ENCODE results near the gene MYOM1. TPM values are rescaled to one million over a fixed set of nuclear protein-coding genes. Genes with fewer than 3 reads are reported as not detected.
A peak's percentile ranks its signal among the peaks of the same experiment; 100 is the strongest.

The MYOM1 gene
- total RNA-seq, 2 donors from 2014 or later, result 0.39 to 1.1 TPM

- peak overlapping the region; percentile 87 to 92 for H3K4me3 Mint-ChIP-seq
- ATAC-seq (replicated peaks in 1 of 2), result no peak
- peaks cover 14 to 25% of the 10 kb centered on the region in 2 donors for H3K36me3 Mint-ChIP-seq (ENCODE audit: insufficient read depth in 2 of 2)
- DNase-seq, result peak; percentile 34 to 37
- peaks cover 43% of the 10 kb centered on the region for H3K4me1 Mint-ChIP-seq (ENCODE audit: low read depth)
- peaks cover 4 to 5% of the 10 kb centered on the region in 2 donors for H3K9me3 Mint-ChIP-seq
- peak overlapping the region; percentile 80 for H3K27ac Mint-ChIP-seq
- H3K27me3 Mint-ChIP-seq (ENCODE audit: low read depth), result no peaks in the 10 kb centered on the region
Observed at GRCh38 chr18:3246635-3247239, 27.0 kb upstream of the MYOM1 start.

DNA sequence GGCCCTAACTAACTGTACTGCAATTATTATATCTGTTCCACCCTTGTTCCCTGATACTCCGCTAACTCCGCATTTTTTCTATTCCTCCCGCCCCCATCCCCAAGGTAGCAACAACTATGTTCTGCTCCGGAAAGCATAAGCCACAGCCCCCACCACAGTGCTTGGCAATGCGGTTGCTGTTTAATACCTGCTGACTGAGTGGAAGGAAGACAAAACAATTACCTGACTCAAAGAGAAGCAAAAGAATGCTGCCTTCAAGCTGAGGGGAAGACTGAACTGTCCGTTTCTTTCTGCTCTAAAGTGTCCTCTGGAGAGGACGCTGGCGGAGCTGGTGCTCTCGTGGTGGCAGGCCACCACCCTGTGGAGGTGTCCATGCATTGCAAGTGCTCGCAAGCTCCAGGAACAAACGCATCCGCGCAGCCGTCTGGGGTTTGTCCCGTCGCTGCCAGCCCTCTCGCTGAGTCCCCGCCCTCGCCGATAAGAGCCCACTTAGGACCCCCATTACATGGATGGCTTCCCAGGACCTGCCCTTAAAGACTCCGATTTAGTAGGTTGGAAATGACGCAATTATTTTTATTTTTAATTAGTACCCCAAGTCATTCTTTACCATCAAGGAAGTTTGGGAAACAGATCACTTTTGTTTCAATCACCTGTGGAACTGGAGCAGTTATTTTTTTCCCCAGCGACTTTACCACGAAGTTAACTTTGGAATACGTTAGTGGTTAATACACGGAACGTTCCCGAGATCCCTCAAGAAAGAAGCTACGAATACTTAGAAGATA is 26.3 kb upstream of the MYOM1 start:
- H3K27me3 Mint-ChIP-seq (ENCODE audit: low read depth), result no peaks in the 10 kb centered on the region
- DNase-seq, result peak; percentile 85 to 88
- peak overlapping the region; percentile 87 to 92 for H3K4me3 Mint-ChIP-seq
- peak overlapping the region; percentile 80 for H3K27ac Mint-ChIP-seq
- H3K4me1 Mint-ChIP-seq (ENCODE audit: low read depth), result peaks cover 38% of the 10 kb centered on the region
- peaks cover 14 to 26% of the 10 kb centered on the region in 2 donors for H3K36me3 Mint-ChIP-seq (ENCODE audit: insufficient read depth in 2 of 2)
- peaks cover 4 to 5% of the 10 kb centered on the region in 2 donors for H3K9me3 Mint-ChIP-seq
- ATAC-seq (replicated peaks in 1 of 2), result peak; percentile 59 to 68

DNA sequence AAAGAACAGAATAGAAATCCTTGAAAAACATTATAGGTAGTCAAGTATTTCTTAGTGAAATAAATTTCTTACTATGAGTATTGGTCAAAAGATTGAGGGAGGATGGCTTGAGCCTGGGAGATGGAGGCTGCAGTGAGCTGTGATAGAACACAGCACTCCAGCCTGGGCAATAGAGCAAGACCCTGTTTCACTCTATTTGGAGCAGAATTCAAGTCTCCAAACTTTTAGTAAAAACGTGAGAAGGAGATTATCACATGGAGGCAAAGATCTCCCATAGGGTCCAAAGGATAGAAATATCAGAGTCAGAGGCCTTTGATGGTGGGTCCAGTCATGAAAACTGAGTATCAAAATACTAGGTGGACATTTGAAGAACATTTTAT is 25.4 kb upstream of the MYOM1 start:
- no peaks in the 10 kb centered on the region for H3K27me3 Mint-ChIP-seq (ENCODE audit: low read depth)
- ATAC-seq (replicated peaks in 1 of 2) (no peak), DNase-seq (no peak)
- peak overlapping the region; percentile 87 to 92 for H3K4me3 Mint-ChIP-seq
- H3K4me1 Mint-ChIP-seq (ENCODE audit: low read depth), result peaks cover 30% of the 10 kb centered on the region
- H3K36me3 Mint-ChIP-seq (ENCODE audit: insufficient read depth in 2 of 2), result peaks cover 18 to 27% of the 10 kb centered on the region in 2 donors
- peak overlapping the region; percentile 79 for H3K27ac Mint-ChIP-seq
- peaks cover 4 to 10% of the 10 kb centered on the region in 2 donors for H3K9me3 Mint-ChIP-seq

- H3K4me3 Mint-ChIP-seq, result no peak overlapping the region
- peaks cover 4 to 10% of the 10 kb centered on the region in 2 donors for H3K9me3 Mint-ChIP-seq
- DNase-seq (no peak), ATAC-seq (replicated peaks in 1 of 2) (peak in 1 of 2 donors; percentile 26)
- no peak overlapping the region for H3K27ac Mint-ChIP-seq
- H3K27me3 Mint-ChIP-seq (ENCODE audit: low read depth), result no peaks in the 10 kb centered on the region
- no peaks in the 10 kb centered on the region for H3K4me1 Mint-ChIP-seq (ENCODE audit: low read depth)
- H3K36me3 Mint-ChIP-seq (ENCODE audit: insufficient read depth in 2 of 2), result peaks cover 12 to 14% of the 10 kb centered on the region in 2 donors
Observed at GRCh38 chr18:3238742-3239141, 19.0 kb upstream of the MYOM1 start.

GRCh38 chr18:3236470-3236869 is 16.7 kb upstream of the MYOM1 start:
- H3K9me3 Mint-ChIP-seq, result peaks cover 0 to 6% of the 10 kb centered on the region in 2 donors
- peaks cover 6% of the 10 kb centered on the region in 2 donors for H3K36me3 Mint-ChIP-seq (ENCODE audit: insufficient read depth in 2 of 2)
- H3K4me1 Mint-ChIP-seq (ENCODE audit: low read depth), result no peaks in the 10 kb centered on the region
- ATAC-seq (replicated peaks in 1 of 2) (no peak), DNase-seq (no peak)
- no peaks in the 10 kb centered on the region for H3K27me3 Mint-ChIP-seq (ENCODE audit: low read depth)
- no peak overlapping the region for H3K27ac Mint-ChIP-seq
- no peak overlapping the region for H3K4me3 Mint-ChIP-seq

- no peak overlapping the region for H3K27ac Mint-ChIP-seq
- H3K36me3 Mint-ChIP-seq (ENCODE audit: insufficient read depth in 2 of 2), result peaks cover 4 to 5% of the 10 kb centered on the region in 2 donors
- no peaks in the 10 kb centered on the region for H3K27me3 Mint-ChIP-seq (ENCODE audit: low read depth)
- ATAC-seq (replicated peaks in 1 of 2) (no peak), DNase-seq (no peak)
- H3K9me3 Mint-ChIP-seq, result peaks cover 0 to 5% of the 10 kb centered on the region in 2 donors
- no peak overlapping the region for H3K4me3 Mint-ChIP-seq
- no peaks in the 10 kb centered on the region for H3K4me1 Mint-ChIP-seq (ENCODE audit: low read depth)
Observed at GRCh38 chr18:3235846-3236245, 16.1 kb upstream of the MYOM1 start.

- no peaks in the 10 kb centered on the region for H3K9me3 Mint-ChIP-seq
- H3K36me3 Mint-ChIP-seq (ENCODE audit: insufficient read depth in 2 of 2), result no peaks in the 10 kb centered on the region
- H3K4me1 Mint-ChIP-seq (ENCODE audit: low read depth), result no peaks in the 10 kb centered on the region
- no peak overlapping the region for H3K27ac Mint-ChIP-seq
- DNase-seq (no peak), ATAC-seq (replicated peaks in 1 of 2) (no peak)
- H3K4me3 Mint-ChIP-seq, result no peak overlapping the region
- no peaks in the 10 kb centered on the region for H3K27me3 Mint-ChIP-seq (ENCODE audit: low read depth)
Observed at GRCh38 chr18:3234457-3234856, 14.7 kb upstream of the MYOM1 start.

GRCh38 chr18:3233433-3234168 is 13.8 kb upstream of the MYOM1 start:
- Mint-ChIP-seq H3K27me3 (ENCODE audit: low read depth) (no peaks in the 10 kb centered on the region), H3K4me1 (ENCODE audit: low read depth) (peaks cover 4% of the 10 kb centered on the region), H3K27ac (no peak overlapping the region), H3K9me3 (no peaks in the 10 kb centered on the region), H3K36me3 (ENCODE audit: insufficient read depth in 2 of 2) (no peaks in the 10 kb centered on the region), H3K4me3 (no peak overlapping the region)
- DNase-seq (no peak), ATAC-seq (replicated peaks in 1 of 2) (no peak)

- H3K27me3 Mint-ChIP-seq (ENCODE audit: low read depth), result no peaks in the 10 kb centered on the region
- ATAC-seq (replicated peaks in 1 of 2) (no peak), DNase-seq (no peak)
- no peaks in the 10 kb centered on the region for H3K9me3 Mint-ChIP-seq
- H3K4me1 Mint-ChIP-seq (ENCODE audit: low read depth), result peaks cover 9% of the 10 kb centered on the region
- no peaks in the 10 kb centered on the region for H3K36me3 Mint-ChIP-seq (ENCODE audit: insufficient read depth in 2 of 2)
- H3K27ac Mint-ChIP-seq, result no peak overlapping the region
- H3K4me3 Mint-ChIP-seq, result no peak overlapping the region
Observed at GRCh38 chr18:3233004-3233403, 13.2 kb upstream of the MYOM1 start.

DNA sequence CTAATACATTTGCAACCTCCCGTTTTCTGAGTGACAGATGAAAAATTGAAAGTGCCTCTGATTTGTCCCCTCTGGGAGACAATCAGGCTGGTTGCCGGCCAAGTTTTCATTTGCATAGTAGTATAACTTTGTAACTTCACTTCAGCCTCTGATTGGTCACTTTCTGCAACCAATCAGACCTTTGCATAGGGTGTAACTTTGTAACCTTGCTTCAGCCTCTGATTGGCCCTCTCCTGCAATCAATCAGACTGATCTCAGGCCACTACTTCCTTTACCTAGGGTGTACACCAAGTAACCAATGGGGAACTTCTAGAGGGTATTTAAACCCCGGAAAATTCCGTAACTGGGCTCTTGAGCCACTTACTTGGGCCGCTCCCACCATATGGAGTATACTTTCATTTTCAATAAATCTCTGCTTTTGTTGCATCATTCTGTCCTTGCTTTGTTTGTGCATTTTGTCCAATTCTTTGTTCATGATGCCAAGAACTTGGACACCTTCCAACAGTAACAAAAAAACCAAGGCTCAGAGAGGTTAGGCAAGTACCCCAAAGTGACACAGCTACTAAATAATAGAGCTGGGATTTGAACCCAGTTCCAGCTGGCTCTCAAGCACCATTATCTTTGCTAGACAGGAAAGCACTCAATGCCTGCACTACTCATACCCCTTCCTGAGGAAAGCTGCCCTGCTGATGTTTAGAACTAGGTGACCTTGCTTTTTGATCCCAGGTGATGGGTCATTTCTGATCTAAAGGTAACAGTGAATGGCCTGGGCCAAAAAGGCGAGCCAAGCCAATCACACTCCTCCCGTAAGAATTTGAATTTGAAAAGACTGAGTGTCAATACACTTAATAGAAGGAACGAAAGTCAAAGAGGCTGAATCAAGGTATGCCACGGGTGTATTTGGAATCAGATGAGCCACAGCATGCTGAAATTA is 10.9 kb upstream of the MYOM1 start:
- H3K27ac Mint-ChIP-seq, result no peak overlapping the region
- H3K27me3 Mint-ChIP-seq (ENCODE audit: low read depth), result no peaks in the 10 kb centered on the region
- H3K4me3 Mint-ChIP-seq, result no peak overlapping the region
- no peaks in the 10 kb centered on the region for H3K9me3 Mint-ChIP-seq
- no peak for ATAC-seq (replicated peaks in 1 of 2)
- H3K4me1 Mint-ChIP-seq (ENCODE audit: low read depth), result peaks cover 19% of the 10 kb centered on the region
- H3K36me3 Mint-ChIP-seq (ENCODE audit: insufficient read depth in 2 of 2), result no peaks in the 10 kb centered on the region
- no peak for DNase-seq

GRCh38 chr18:3226048-3226447 is 6.3 kb upstream of the MYOM1 start:
- DNase-seq (no peak), ATAC-seq (replicated peaks in 1 of 2) (peak in 1 of 2 donors; percentile 15)
- Mint-ChIP-seq H3K9me3 (no peaks in the 10 kb centered on the region), H3K4me1 (ENCODE audit: low read depth) (peaks cover 35% of the 10 kb centered on the region), H3K36me3 (ENCODE audit: insufficient read depth in 2 of 2) (no peaks in the 10 kb centered on the region), H3K4me3 (peak overlapping the region in 1 of 2 donors; percentile 34), H3K27me3 (ENCODE audit: low read depth) (no peaks in the 10 kb centered on the region), H3K27ac (no peak overlapping the region)

GRCh38 chr18:3225588-3225987 is 5.8 kb upstream of the MYOM1 start:
- Mint-ChIP-seq H3K4me3 (peak overlapping the region in 1 of 2 donors; percentile 34), H3K4me1 (ENCODE audit: low read depth) (peaks cover 35% of the 10 kb centered on the region), H3K27ac (no peak overlapping the region), H3K36me3 (ENCODE audit: insufficient read depth in 2 of 2) (no peaks in the 10 kb centered on the region), H3K27me3 (ENCODE audit: low read depth) (no peaks in the 10 kb centered on the region), H3K9me3 (no peaks in the 10 kb centered on the region)
- no peak for DNase-seq
- peak in 1 of 2 donors; percentile 51 for ATAC-seq (replicated peaks in 1 of 2)
